PC-3 (cell line): ENCODE measurements around the gene SYT5. TPM values are rescaled to one million over a fixed set of nuclear protein-coding genes. Genes with fewer than 3 reads are reported as not detected.

ENCODE experiments used
- ATAC-seq: fragments of 200-7000 bp; cut with Tn5 transposase; 2 replicates; pipeline ENCODE4 v1.9.1; 2020; ENCODE audit warnings: mild to moderate bottlenecking, moderate library complexity
- BruUV-seq: library from RNA; stranded (reverse); fragments of 400-500 nt; replicated peaks from 2 replicates; lab custom pipeline; 2021; lab: Mats Ljungman, UMichigan
- CTCF ChIA-PET: fragments of 300-600 bp; sonication (Branson Sonifier 250); formaldehyde crosslinking; loops from one replicate; lab custom pipeline; 2022; ENCODE audit warnings: antibody characterized with exemption; lab: Charles Lee
- POLR2A ChIA-PET: fragments of 300-600 bp; sonication (Branson Sonifier 250); formaldehyde crosslinking; loops from one replicate; lab custom pipeline; 2022; ENCODE audit warnings: antibody characterized with exemption; ENCODE audit not compliant: unreplicated experiment; lab: Charles Lee
- DNase-seq: peaks from one replicate; pipeline ENCODE4 v3.0.0-alpha.2; 2015
- H2AFZ ChIP-seq: fragments of 300-600 bp; sonication (generic); 2 replicates; pipeline ENCODE4 v1.6.0; 2016; ENCODE audit warnings: antibody characterized with exemption, low read length
- H3F3A ChIP-seq: fragments of 300-600 bp; sonication (generic); one replicate; pipeline ENCODE4 v1.6.0; 2017; ENCODE audit warnings: antibody characterized with exemption, low read length, control low read depth, mild to moderate bottlenecking; ENCODE audit not compliant: unreplicated experiment
- H3K27ac ChIP-seq: fragments of 300-600 bp; sonication (generic); 2 replicates; pipeline ENCODE4 v1.5.1; 2016; ENCODE audit warnings: mild to moderate bottlenecking, low read length
- H3K27me3 ChIP-seq: fragments of 300-600 bp; sonication (generic); 2 replicates; pipeline ENCODE4 v1.6.1; 2016; ENCODE audit warnings: low read length, mixed read lengths
- H3K36me3 ChIP-seq: fragments of 300-600 bp; sonication (generic); 2 replicates; pipeline ENCODE4 v1.6.1; 2016; ENCODE audit warnings: low read depth, mixed run types, low read length, mixed read lengths
- H3K4me1 ChIP-seq: fragments of 300-600 bp; sonication (generic); 2 replicates; pipeline ENCODE4 v1.5.1; 2016; ENCODE audit warnings: low read length; ENCODE audit not compliant: insufficient read depth
- H3K4me2 ChIP-seq: fragments of 300-600 bp; sonication (generic); 2 replicates; pipeline ENCODE4 v1.6.0; 2016; ENCODE audit warnings: low read length
- H3K4me3 ChIP-seq: fragments of 300-600 bp; sonication (generic); 2 replicates; pipeline ENCODE4 v1.5.1; 2016; ENCODE audit warnings: mild to moderate bottlenecking, low read length, mixed read lengths
- H3K79me2 ChIP-seq: fragments of 300-600 bp; sonication (generic); 2 replicates; pipeline ENCODE4 v1.6.1; 2017; ENCODE audit warnings: low read length, mixed read lengths
- H3K9ac ChIP-seq: fragments of 300-600 bp; sonication (generic); 2 replicates; pipeline ENCODE4 v1.6.0; 2016; ENCODE audit warnings: mild to moderate bottlenecking, low read length
- H3K9me2 ChIP-seq: fragments of 300-600 bp; sonication (generic); replicated peaks from 2 replicates; pipeline ENCODE4 v1.6.1; 2016; ENCODE audit warnings: mixed run types, low read length, mixed read lengths
- H3K9me3 ChIP-seq: fragments of 300-600 bp; sonication (generic); 2 replicates; pipeline ENCODE4 v1.6.1; 2016; ENCODE audit warnings: low read length, mixed read lengths
- H4K20me1 ChIP-seq: fragments of 300-600 bp; sonication (generic); 2 replicates; pipeline ENCODE4 v1.6.1; 2016; ENCODE audit warnings: low read length, mixed read lengths
- CTCF ChIP-seq: fragments of 300-600 bp; sonication (generic); conservative IDR thresholded peaks from 2 replicates; pipeline ENCODE4 v1.5.1; 2017; ENCODE audit warnings: antibody characterized with exemption, low read depth, mild to moderate bottlenecking, low read length
- EZH2 ChIP-seq: fragments of 300-600 bp; sonication (generic); IDR thresholded peaks from one replicate; pipeline ENCODE4 v1.6.1; 2017; ENCODE audit warnings: antibody characterized with exemption, mild to moderate bottlenecking, low read length; ENCODE audit not compliant: unreplicated experiment
- EZH2phosphoT487 ChIP-seq: fragments of 300-600 bp; sonication (generic); IDR thresholded peaks from 2 replicates; pipeline ENCODE4 v1.6.1; 2018; ENCODE audit warnings: mild to moderate bottlenecking, antibody characterized with exemption, low read length, borderline replicate concordance
- intact Hi-C: fragments of 100-400 bp; cut with micrococcal nuclease; formaldehyde crosslinking; loops from 2 replicates; pipeline ENCODE4 v1.9.0; 2023
- total RNA-seq: library from RNA; depleted of rRNA; stranded (reverse); fragments of >200 nt; gene quantifications from 2 replicates; pipeline ENCODE4 v1.2.3, GENCODE V29; 2014

Gene SYT5
- total RNA-seq, 1 experiment from 2014 or later = 2.5 TPM

DNA sequence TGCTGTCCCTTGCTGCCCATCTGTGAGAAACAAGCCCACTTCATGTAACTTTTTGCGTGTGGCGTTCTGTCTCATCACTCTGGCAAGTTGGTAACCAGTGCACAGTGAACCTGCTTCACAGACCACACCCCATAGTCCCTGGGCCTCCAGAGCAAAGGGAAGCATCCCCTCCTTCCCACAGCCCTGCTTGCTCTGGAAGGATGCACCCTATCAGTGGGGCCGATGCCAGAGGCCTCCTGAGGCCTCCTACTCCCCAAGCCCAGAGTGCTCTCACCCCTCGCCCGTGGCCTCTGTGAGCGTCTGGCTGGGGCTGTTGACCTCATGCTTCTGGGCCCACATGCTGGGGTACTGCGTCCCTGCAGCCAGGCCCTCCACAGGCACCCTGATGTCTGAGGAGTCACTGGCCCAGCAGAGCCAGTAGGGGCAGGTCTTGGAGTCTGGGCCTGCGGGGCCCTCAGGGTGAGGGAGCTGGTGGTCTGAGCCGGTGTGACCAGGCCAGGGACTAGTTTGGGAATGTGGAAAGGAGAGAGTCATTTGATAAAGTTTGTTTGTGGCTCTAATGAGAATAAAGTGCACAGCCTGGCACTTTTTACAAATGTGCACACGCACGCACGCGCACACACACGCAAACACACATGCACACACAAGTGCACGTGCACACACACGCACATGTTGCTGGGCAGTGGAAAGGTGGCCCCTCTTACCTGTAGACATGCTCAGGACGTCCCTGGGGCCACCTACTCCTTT, 43.4 kb upstream of the SYT5 start:
- no peak overlapping the region for H3K9ac ChIP-seq
- H4K20me1 ChIP-seq = no peaks in the 10 kb centered on the region
- H3K4me2 ChIP-seq = no peak overlapping the region
- no peaks in the 10 kb centered on the region for H3K27me3 ChIP-seq
- intact Hi-C loops = no loop called here
- DNase-seq (no peak), ATAC-seq (peak; percentile 7; the same call in 1 of the 2 replicates)
- H3K36me3 ChIP-seq = peaks cover 10% of the 10 kb centered on the region; the same call in 1 of the 2 replicates
- ChIA-PET CTCF (no interaction called here), POLR2A (no interaction called here)
- H2AFZ ChIP-seq = no peak overlapping the region
- no peaks in the 10 kb centered on the region for H3K9me3 ChIP-seq
- no peaks in the 10 kb centered on the region for H3K79me2 ChIP-seq
- BruUV-seq = no TSS peak
- H3F3A ChIP-seq = no peaks in the 10 kb centered on the region
- no peak overlapping the region for H3K4me3 ChIP-seq
- TF ChIP-seq EZH2 (no peak), CTCF (no peak), EZH2phosphoT487 (no peak)
- H3K9me2 ChIP-seq = no peaks in the 10 kb centered on the region
- no peaks in the 10 kb centered on the region for H3K4me1 ChIP-seq
- H3K27ac ChIP-seq = no peak overlapping the region

DNA sequence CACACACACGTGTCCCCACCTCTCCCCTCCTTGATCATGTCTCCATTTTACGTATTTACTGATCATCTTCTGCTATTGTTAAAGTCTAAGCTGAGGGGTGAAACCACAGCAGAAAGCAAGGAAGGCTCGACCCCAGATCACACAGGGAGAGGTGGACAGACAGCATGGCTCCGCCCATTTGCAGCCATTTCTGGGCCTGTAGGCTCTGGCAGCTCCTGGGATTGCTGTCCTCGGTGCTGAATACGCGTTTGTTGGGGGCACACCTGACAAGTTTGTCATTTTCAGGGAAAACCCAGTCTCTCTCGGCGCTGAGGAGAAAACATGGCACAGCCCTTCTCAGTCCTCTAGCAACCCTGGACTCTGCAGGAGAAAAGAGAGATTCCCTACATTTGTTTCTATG, 40.4 kb upstream of the SYT5 start:
- Histone ChIP-seq H2AFZ (no peak overlapping the region), H4K20me1 (no peaks in the 10 kb centered on the region), H3K79me2 (no peaks in the 10 kb centered on the region), H3K9me2 (no peaks in the 10 kb centered on the region), H3F3A (no peaks in the 10 kb centered on the region), H3K27me3 (no peaks in the 10 kb centered on the region), H3K9me3 (no peaks in the 10 kb centered on the region), H3K36me3 (no peaks in the 10 kb centered on the region), H3K9ac (no peak overlapping the region), H3K27ac (no peak overlapping the region), H3K4me3 (no peak overlapping the region), H3K4me2 (no peak overlapping the region), H3K4me1 (peaks cover 16% of the 10 kb centered on the region)
- CTCF ChIA-PET = no interaction called here
- no TSS peak for BruUV-seq
- POLR2A ChIA-PET = no interaction called here
- DNase-seq (no peak), ATAC-seq (no peak)
- TF ChIP-seq CTCF = no peak
- no peak for TF ChIP-seq EZH2phosphoT487
- no peak for TF ChIP-seq EZH2
- intact Hi-C loops = no loop called here
